Activated naive CD4-positive, alpha-beta T cell treated with anti-CD3 and anti-CD28 coated beads, Interleukin-2, amount 50 U/mL, for 72 hours (primary cell): ENCODE results near the gene MUSK. TPM values are rescaled to one million over a fixed set of nuclear protein-coding genes. Genes with fewer than 3 reads are reported as not detected.

Experiments
- ATAC-seq, 2 donors: fragments of 150-1000 bp; cut with Tn5 transposase; 2 replicates each; pipeline ENCODE4 v1.10.0; 2021; ENCODE audit warnings: mild to moderate bottlenecking in 2 of 2, moderate library complexity in 2 of 2
- DNase-seq, 2 donors: peaks; one replicate each; pipeline ENCODE4 v3.0.0; 2021 to 2022; ENCODE audit warnings: low spot score in 2 of 2
- H3K27ac Mint-ChIP-seq, 2 donors: one replicate each; pipeline ENCODE4 v1.8.0; 2022; ENCODE audit warnings: mild to moderate bottlenecking in 2 of 2, mixed read lengths in 2 of 2
- H3K36me3 Mint-ChIP-seq, 2 donors: one replicate each; pipeline ENCODE4 v1.8.0; 2022; ENCODE audit warnings: mixed read lengths in 2 of 2
- H3K9me3 Mint-ChIP-seq, 2 donors: one replicate each; pipeline ENCODE4 v1.8.0; 2022; ENCODE audit warnings: mixed read lengths in 2 of 2
- total RNA-seq, 2 donors: library from RNA; stranded (reverse); gene quantifications; one replicate each; pipeline ENCODE4 v1.2.3, GENCODE V29; 2022

Gene MUSK
- total RNA-seq, 2 donors from 2014 or later: not detected

- Mint-ChIP-seq H3K36me3 (no peaks in the 10 kb centered on the region), H3K9me3 (peaks cover under 1 to 5% of the 10 kb centered on the region in 2 donors), H3K27ac (no peak overlapping the region)
- ATAC-seq (no peak), DNase-seq (no peak)
Observed at GRCh38 chr9:110850401-110851135, 182.0 kb downstream of the MUSK start.

Other genes starting within 250 kb of the MUSK start
- gene SVEP1, start 89.0 kb upstream of the MUSK start, total RNA-seq: under 1 TPM; 0.07 to 0.10 TPM